KMS-11 (cell line): ENCODE data around the gene SPHKAP.

Experiments
- H2AFZ ChIP-seq: fragments of 200-600 bp; sonication (generic); 2 replicates; pipeline ENCODE4 v1.6.1; 2016; ENCODE audit warnings: antibody characterized with exemption, mixed run types, low read depth
- H3K27ac ChIP-seq: fragments of 200-600 bp; sonication (generic); 2 replicates; pipeline ENCODE4 v1.6.1; 2016; ENCODE audit warnings: mild to moderate bottlenecking, mixed run types
- H3K27me3 ChIP-seq: fragments of 200-600 bp; sonication (generic); 2 replicates; pipeline ENCODE4 v1.6.1; 2017; ENCODE audit warnings: mild to moderate bottlenecking, low read depth, mixed run types, moderate library complexity; ENCODE audit not compliant: insufficient read depth
- H3K36me3 ChIP-seq: fragments of 200-600 bp; sonication (generic); 2 replicates; pipeline ENCODE4 v1.6.1; 2017; ENCODE audit warnings: mild to moderate bottlenecking, mixed run types; ENCODE audit not compliant: insufficient read depth
- H3K4me1 ChIP-seq: fragments of 200-600 bp; sonication (generic); 2 replicates; pipeline ENCODE4 v1.6.1; 2016; ENCODE audit warnings: mild to moderate bottlenecking, low read depth, mixed run types; ENCODE audit not compliant: poor library complexity, severe bottlenecking
- H3K4me2 ChIP-seq: fragments of 200-600 bp; sonication (generic); 2 replicates; pipeline ENCODE4 v1.7.0; 2016; ENCODE audit warnings: mild to moderate bottlenecking, mixed run types
- H3K4me3 ChIP-seq: fragments of 200-600 bp; sonication (generic); IDR thresholded peaks from 2 replicates; pipeline ENCODE4 v1.6.1; 2017; ENCODE audit warnings: low read depth, low read length, mixed read lengths; ENCODE audit not compliant: insufficient read depth
- H3K79me2 ChIP-seq: fragments of 200-600 bp; sonication (generic); 2 replicates; pipeline ENCODE4 v1.6.1; 2016; ENCODE audit warnings: low read depth, mixed run types; ENCODE audit not compliant: insufficient read depth
- H3K9ac ChIP-seq: fragments of 200-600 bp; sonication (generic); 2 replicates; pipeline ENCODE4 v1.6.1; 2016; ENCODE audit warnings: mild to moderate bottlenecking, mixed run types
- H4K20me1 ChIP-seq: fragments of 200-600 bp; sonication (generic); 2 replicates; pipeline ENCODE4 v1.6.1; 2016; ENCODE audit warnings: mild to moderate bottlenecking, mixed run types; ENCODE audit not compliant: insufficient read depth
- TF ChIP-seq, protein P1 (sequence below): fragments of 200-600 bp; sonication (generic); conservative IDR thresholded peaks from 2 replicates; pipeline ENCODE4 v1.6.1; 2017; ENCODE audit warnings: low read depth, mild to moderate bottlenecking, antibody characterized with exemption, low read length, moderate library complexity, mixed read lengths

The SPHKAP gene

GRCh38 chr2:228094377-228094921 is 87.0 kb downstream of the SPHKAP start:
- Histone ChIP-seq H3K27ac (no peak overlapping the region), H3K9ac (no peak overlapping the region), H3K4me2 (no peak overlapping the region), H3K27me3 (no peaks in the 10 kb centered on the region), H4K20me1 (no peaks in the 10 kb centered on the region), H2AFZ (no peak overlapping the region), H3K4me1 (no peaks in the 10 kb centered on the region), H3K79me2 (no peaks in the 10 kb centered on the region), H3K36me3 (no peaks in the 10 kb centered on the region), H3K4me3 (no peak overlapping the region)
- TF ChIP-seq, protein P1, sequence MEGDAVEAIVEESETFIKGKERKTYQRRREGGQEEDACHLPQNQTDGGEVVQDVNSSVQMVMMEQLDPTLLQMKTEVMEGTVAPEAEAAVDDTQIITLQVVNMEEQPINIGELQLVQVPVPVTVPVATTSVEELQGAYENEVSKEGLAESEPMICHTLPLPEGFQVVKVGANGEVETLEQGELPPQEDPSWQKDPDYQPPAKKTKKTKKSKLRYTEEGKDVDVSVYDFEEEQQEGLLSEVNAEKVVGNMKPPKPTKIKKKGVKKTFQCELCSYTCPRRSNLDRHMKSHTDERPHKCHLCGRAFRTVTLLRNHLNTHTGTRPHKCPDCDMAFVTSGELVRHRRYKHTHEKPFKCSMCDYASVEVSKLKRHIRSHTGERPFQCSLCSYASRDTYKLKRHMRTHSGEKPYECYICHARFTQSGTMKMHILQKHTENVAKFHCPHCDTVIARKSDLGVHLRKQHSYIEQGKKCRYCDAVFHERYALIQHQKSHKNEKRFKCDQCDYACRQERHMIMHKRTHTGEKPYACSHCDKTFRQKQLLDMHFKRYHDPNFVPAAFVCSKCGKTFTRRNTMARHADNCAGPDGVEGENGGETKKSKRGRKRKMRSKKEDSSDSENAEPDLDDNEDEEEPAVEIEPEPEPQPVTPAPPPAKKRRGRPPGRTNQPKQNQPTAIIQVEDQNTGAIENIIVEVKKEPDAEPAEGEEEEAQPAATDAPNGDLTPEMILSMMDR = no peak

DNA sequence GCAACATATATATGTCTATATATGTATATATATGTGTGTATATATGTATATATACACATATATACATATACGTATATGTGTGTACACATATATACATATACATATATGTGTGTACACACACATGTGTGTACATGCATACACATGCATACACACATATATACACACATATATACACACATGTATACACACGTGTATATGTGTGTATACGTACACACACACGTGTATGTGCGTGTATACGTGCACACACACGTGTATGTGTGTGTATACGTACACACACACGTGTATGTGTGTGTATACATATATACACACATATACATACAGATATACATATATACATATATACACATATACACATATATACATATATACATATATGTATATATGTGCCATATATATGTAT is 89.4 kb downstream of the SPHKAP start:
- TF ChIP-seq, protein P1 = no peak
- Histone ChIP-seq H2AFZ (no peak overlapping the region), H3K27ac (no peak overlapping the region), H3K4me3 (no peak overlapping the region), H4K20me1 (no peaks in the 10 kb centered on the region), H3K27me3 (no peaks in the 10 kb centered on the region), H3K4me2 (no peak overlapping the region), H3K79me2 (no peaks in the 10 kb centered on the region), H3K36me3 (no peaks in the 10 kb centered on the region), H3K4me1 (no peaks in the 10 kb centered on the region), H3K9ac (no peak overlapping the region)

GRCh38 chr2:228086561-228086960 is 94.9 kb downstream of the SPHKAP start:
- no peak overlapping the region for H3K4me3 ChIP-seq
- H3K36me3 ChIP-seq = no peaks in the 10 kb centered on the region
- no peak overlapping the region for H3K4me2 ChIP-seq
- H3K4me1 ChIP-seq = no peaks in the 10 kb centered on the region
- TF ChIP-seq, protein P1 = no peak
- H3K9ac ChIP-seq = no peak overlapping the region
- H4K20me1 ChIP-seq = no peaks in the 10 kb centered on the region
- no peak overlapping the region for H3K27ac ChIP-seq
- no peaks in the 10 kb centered on the region for H3K79me2 ChIP-seq
- H2AFZ ChIP-seq = no peak overlapping the region
- no peaks in the 10 kb centered on the region for H3K27me3 ChIP-seq

- H3K36me3 ChIP-seq = no peaks in the 10 kb centered on the region
- no peak overlapping the region for H3K4me2 ChIP-seq
- no peak overlapping the region for H2AFZ ChIP-seq
- no peaks in the 10 kb centered on the region for H3K79me2 ChIP-seq
- H3K27me3 ChIP-seq = no peaks in the 10 kb centered on the region
- no peak overlapping the region for H3K27ac ChIP-seq
- no peak overlapping the region for H3K4me3 ChIP-seq
- no peaks in the 10 kb centered on the region for H3K4me1 ChIP-seq
- TF ChIP-seq, protein P1 = no peak
- no peaks in the 10 kb centered on the region for H4K20me1 ChIP-seq
- no peak overlapping the region for H3K9ac ChIP-seq
Measured at GRCh38 chr2:228084717-228085116, 96.8 kb downstream of the SPHKAP start.
